ENCODE results near the gene PROS1.
"Not testable (repeated sequence)": the region's sequence is repeated elsewhere in the genome, so short reads cannot be mapped to it uniquely, and the experiment has no call there.

Gene PROS1

DNA sequence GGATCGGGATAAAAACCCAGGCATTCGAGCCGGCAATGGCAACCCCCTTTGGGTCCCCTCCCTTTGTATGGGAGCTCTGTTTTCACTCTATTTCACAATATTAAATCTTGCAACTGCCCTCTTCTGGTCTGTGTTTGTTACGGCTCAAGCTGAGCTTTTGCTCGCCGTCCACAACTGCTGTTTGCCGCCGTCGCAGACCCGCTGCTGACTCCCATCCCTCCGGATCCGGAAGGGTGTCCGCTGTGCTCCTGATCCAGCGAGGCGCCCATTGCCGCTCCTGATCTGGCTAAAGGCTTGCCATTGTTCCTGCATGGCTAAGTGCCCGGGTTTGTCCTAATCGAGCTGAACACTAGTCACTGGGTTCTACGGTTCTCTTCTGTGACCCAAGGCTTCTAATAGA lies 8.6 kb downstream of the PROS1 start:
- DNase-seq = not testable (repeated sequence)

DNA sequence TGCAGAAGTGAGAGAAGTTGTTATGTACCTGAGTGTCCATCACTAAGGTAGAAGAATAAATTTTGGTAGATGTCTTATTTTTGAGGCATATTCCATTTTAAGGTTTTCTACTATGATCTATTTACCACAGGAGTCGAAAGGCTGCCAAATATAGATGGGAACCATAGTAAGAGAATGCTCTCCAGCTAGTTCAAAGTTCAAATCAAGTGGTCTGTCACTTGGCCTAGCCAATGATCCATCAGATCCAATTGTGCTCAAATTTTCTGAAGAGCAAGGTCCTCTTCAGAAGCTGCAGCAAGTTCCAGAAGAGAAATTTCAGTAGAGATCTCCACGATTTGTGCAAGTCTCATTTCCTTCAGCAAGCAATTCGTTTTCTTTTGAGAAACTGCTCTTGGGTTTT lies 10.9 kb downstream of the PROS1 start:
- no peak for DNase-seq

DNA sequence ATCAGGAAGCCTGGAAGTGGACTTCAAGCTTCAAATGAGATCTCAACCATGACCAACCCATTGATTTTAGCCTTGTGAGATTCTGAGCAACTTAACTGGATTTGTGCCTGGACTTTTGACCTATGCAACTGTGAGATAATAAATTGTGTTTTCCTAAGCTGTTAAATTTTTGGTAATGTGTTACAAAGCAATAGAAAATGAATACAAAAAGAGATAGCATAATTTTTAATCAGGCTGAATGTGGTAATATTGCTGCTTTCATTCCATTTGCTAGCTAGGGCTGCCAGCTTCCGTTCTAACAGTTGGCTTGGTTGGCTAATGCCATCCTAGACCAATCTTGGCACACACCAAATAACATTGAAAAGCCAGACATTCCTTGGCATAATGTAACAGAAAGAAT lies 12.2 kb downstream of the PROS1 start:
- DNase-seq = no peak

DNA sequence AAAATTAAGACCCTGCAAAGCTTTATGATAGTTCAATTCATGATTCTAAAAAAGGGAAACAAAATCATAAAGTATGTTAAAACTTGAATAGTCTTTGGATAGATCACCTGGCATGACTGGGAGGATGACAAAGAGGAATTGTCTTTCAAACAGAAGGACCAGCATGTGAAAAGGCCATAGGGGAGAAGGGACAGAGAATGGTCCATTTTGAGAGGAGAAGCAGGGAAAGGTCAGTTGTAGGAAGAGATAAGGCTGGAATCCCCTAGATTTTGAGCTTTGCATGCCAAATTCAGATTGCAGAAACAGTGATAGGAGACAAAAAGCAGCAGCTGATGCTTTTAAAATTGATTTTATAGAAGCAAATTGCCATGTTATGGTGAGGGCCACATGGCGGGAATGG lies 12.7 kb downstream of the PROS1 start:
- no peak for DNase-seq

DNA sequence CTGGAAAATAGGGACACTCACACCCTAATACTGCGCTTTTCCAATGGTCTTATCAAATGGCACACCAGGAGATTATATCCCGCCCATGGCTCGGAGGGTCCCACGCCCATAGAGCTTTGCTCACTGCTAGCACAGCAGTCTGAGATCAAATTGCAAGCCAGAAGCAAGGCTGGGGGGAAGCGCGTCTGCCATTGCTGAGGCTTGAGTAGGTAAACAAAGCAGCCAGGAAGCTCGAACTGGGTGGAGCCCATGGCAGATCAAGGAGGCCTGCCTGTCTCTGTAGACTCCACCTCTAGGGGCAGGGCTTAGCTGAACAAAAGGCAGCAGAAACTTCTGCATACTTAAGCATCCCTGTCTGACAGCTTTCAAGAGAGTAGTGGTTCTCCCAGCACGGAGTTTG lies 23.7 kb downstream of the PROS1 start:
- not testable (repeated sequence) for DNase-seq

DNA sequence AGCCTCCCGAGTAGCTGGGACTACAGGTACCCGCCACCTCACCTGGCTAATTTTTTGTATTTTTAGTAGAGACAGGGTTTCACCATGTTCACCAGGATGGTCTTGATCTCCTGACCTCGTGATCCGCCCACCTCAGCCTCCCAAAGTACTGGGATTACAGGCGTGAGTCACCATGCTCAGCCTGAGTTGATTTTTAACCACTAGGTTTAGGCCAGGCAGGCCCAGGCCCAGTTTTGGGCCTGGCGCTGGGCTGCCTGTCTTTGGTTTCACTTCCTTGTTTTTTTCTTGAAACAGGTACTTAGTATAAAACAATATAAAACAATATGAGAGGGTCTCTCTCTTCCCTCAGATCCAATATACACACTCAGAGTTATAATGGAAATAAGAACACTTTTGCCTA lies 36.2 kb downstream of the PROS1 start:
- DNase-seq = peak; percentile 20

DNA sequence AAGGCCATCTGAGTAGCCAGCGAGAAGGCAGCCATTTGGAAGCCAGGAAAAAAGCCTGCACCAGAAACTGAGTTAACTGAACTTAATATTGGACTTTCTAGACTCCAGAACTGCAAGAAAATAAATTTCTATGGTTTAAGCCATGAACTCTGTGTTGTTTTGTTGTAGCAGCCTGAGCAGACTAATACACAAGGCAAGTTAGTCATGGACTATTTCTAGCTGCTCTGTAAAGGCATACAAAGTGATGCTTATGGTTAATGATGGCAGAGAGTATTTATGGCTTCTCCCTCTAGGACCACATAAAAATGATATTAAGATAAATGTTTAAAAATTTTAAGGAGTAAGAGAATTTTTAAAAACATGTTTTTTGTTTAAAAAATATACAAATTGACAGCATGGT lies 37.1 kb downstream of the PROS1 start:
- DNase-seq = no peak

DNA sequence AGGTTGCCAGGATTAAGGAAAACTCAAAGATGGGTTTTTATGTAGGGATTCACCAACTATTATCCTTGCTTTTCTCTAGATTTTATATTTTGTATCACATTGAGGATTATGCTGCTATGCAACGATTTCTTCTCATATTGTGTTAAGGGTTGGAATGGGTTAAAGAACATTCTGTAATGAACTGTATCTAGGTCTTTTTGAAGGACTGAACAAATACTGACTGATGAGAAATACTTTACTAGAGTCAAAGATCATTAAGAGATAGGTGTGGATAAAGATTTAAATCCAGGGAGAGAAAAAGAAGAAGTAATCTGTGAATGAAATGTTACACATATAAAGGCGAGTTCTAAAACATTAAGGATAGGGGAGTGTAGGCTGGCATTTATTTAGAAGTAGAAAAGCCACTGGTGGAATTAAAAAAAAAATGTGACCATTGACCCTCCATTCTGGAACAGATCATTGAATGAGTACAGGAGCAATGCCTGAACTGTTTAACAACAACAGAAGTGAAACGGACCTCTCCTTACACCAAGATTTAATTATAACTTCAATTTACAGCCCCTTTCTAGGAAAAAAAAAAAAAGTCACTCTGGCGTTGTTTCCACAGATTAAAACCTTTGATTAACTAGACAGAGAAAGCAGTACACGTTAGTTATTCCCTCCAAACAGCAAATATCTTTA lies 39.2 kb downstream of the PROS1 start:
- no peak for DNase-seq

DNA sequence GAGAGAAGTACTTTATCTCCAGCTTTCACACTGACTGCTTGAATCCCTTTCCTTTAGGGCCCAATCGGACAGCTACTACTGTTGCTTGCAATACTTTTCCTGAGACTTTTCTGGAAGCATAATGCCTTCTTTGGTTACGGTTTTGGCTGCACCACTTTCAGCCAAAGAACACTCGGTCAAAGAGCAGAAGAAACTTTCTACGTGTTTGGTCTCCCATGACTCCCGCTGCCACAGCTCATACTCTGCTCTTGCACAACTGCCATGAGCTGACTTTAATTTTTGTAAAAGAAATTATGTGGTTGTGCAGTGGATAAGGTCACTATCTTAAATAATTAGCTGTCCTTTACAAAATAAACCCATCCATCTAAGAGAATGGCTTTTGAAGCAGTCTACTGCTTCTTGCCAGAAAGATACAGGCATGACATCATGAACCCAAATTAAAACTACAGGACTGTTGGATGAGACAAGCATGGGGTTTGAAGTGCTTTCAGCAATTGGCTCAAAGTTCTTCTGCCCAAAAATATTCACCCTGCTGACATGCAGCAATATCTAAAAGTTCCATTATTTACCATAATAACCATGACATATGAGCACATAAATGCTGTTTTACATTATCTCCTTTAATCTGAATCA lies 42.0 kb downstream of the PROS1 start:
- no peak for DNase-seq

DNA sequence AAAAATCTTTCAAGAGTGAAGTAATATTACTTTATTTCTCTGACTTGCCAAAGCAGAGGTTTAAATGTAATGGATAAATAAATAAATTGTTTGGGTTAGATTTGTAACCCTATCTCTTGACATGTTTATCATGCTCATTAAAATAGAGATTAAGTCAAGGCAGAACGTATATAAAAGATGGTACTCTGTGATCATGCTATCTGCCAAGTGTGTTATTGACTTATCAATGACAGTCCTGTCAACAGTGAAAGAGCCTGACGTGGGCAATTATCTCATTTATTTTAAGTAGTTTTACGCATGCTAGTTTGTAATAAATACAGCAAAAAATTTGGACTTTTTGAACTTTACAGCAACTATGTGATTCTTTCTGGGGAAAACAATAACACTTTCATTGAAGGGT lies 43.7 kb downstream of the PROS1 start:
- DNase-seq = no peak

DNA sequence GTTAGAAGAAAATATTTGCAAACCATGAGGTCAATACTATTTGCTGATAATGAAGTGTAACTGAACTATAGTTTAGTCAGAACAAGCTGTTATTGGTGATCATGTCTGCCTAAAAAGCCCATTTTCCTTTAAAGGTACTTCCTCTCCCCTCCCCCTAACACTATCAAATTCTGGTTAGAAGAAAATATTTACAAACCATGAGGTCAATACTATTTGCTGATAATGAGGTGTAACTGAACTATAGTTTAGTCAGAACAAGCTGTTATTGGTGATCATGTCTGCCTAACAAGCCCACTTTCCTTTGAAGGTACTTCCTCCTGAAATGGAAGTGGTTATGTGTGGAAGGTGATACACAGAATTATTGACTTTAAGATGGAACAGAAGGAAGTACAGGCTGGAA lies 46.9 kb downstream of the PROS1 start:
- no peak for DNase-seq

DNA sequence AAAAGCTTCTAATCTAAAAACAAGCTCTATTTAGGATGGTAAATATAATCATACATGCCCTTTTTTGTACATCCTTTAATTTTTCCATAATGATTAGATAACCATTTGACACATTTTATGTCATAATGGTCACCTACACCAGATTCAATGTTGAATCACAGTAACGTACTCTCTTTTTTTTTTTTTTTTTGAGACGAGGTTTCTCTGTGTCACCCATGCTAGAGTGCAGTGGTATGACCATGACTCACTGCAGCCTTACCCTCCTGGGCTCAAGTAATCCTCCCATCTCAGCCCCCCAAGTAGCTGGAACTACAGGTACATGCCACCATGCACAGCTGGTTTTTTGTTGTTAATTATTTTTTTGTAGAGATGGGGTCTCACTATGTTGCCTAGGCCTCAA lies 49.2 kb downstream of the PROS1 start:
- DNase-seq = no peak

DNA sequence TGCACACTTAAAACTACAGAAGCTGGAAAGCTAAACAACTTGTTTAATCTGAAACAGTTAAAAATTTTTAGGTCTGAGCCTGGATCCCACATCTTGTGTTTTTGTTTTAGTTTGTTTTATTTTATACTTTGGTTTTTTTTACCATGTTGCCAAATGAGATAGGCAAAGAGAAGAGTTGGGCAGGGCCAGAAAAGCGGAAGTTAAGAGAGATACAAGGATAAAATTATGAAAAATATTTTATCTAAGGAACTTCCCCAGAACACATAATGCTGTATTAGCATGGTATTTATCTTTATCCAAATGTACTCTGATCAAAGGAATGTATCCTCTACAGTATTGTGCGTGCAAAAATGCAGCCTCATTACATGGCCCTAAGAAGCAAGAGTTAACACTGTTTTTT lies 50.7 kb downstream of the PROS1 start:
- DNase-seq = no peak

DNA sequence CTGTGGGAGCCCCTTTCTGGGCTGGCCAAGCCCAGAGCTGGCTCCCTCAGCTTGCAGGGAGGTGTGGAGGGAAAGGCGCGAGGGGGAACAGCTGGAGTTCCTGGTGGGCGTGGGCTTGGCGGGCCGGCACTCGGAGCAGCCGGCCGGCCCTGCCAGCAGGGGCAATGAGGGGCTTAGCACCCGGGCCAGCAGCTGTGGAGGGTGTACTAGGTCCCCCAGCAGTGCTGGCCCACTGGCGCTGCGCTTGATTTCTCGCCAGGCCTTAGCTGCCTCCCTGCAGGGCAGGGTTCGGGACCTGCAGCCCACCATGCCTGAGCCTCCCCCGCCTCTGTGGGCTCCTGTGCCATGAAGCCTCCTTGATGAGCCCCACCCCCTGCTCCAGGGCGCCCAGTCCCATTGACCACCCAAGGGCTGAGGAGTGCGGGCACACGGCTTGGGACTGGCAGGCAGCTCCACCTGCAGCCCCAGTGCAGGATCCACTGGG lies 56.1 kb downstream of the PROS1 start:
- not testable (repeated sequence) for DNase-seq

DNA sequence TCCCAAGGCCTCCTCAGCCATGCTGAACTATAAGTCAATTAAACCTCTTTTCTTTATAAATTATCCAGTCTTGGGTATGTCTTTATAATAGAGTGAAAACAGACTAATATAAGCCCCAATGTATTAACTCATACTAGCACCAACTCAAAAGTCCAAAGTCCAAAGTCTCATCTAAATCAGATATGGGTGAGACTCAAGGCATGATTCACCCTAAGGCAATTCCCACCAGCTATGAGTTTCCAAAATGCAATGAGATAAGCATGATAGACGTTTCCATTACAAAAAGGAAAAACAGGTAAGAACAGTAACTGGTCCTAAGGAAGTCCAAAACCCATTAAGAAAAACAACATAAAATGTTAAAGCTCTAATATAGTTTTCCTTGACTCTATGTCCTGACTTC lies 60.1 kb downstream of the PROS1 start:
- not testable (repeated sequence) for DNase-seq

DNA sequence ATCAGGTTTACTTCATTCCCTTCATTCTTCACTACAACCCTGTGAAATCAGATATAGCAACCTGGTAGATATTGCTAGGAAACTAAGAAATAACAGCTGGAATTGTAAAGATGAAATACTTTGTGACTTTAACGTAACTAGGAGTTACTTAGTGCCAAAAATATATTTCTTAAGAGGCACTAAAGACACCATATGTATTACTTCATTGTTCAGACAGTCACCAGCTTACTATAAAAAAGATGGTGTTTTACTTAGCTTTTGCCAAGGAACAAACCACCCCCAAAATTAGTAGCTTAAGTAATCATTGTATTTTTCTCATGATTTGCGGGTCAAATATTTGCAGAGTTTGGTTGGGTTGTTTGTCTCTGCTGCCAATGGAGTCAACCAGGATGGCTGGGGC lies 62.5 kb downstream of the PROS1 start:
- no peak for DNase-seq

DNA sequence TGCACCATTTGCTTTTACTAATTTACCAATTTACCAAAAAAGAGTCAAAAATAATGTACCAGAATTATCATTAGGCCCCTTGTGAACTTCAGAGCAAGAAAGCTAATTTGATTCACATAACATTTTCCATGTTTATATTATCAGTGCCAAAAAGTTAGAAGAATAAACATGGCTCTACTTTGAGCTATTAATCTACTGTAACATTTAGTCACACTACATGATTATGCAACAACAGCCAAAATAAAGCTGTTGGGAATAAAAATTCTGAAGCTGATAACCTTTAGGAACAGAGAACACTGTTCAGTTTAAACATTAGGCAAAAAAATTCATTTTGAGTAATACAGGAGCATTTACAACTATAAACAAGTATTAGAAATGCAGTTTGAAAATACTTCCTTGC lies 63.6 kb downstream of the PROS1 start:
- no peak for DNase-seq

DNA sequence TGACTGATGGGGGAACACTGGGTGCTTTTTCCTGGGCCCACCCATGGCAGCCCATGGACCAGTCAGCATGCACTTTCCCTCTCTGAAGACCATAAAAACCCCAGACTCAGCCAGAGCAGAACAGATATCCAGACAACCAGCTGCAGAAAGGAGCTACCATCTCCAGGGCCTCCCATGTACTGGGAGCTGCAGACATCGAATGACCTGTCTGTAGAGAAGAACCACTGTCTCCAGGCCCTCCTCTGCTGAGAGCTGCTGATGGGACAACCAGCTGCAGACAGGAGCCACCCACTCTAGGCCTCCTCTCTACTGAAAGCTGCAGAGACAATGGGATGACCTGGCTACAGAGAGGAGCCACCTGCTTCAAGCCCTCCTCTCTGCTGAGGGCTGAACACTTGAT lies 66.6 kb downstream of the PROS1 start:
- no peak for DNase-seq

DNA sequence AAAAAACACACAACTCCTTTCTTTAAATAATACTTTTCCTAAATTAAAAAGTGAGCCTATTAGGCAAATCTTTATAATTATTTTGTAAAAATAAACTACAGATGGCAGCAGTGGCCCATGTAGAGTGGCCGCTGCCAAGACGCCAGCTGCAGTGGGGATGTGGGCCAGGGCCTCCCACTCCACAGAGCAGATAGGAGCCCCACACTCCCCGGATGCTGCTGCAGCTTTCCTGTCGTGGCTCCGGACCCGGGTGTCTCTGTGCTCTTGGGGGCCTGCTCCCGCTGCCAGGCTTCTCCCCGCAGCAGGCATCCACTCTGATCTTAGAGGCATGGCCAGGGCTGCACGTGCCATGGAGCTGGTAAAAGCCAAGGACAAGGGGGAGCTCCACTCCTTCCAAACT lies 67.5 kb downstream of the PROS1 start:
- DNase-seq = no peak

DNA sequence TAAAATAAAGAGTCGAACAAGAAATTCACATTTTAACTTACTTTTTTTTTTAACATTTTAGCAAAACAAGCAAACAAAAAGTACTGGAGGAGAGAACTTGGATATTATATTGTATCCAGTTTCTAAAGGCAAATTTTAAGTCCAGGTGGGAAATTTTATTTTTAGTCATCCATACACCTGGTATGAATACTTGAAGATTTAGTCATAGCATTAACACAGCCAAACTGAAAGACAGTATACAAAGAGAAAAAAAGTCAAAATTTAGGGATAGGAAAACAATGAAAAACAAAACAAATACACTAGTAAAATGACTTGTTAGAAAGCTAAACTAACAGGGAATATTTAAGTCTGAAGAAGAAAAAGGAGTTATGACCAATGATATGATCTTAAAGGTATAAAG lies 69.1 kb downstream of the PROS1 start:
- no peak for DNase-seq

DNA sequence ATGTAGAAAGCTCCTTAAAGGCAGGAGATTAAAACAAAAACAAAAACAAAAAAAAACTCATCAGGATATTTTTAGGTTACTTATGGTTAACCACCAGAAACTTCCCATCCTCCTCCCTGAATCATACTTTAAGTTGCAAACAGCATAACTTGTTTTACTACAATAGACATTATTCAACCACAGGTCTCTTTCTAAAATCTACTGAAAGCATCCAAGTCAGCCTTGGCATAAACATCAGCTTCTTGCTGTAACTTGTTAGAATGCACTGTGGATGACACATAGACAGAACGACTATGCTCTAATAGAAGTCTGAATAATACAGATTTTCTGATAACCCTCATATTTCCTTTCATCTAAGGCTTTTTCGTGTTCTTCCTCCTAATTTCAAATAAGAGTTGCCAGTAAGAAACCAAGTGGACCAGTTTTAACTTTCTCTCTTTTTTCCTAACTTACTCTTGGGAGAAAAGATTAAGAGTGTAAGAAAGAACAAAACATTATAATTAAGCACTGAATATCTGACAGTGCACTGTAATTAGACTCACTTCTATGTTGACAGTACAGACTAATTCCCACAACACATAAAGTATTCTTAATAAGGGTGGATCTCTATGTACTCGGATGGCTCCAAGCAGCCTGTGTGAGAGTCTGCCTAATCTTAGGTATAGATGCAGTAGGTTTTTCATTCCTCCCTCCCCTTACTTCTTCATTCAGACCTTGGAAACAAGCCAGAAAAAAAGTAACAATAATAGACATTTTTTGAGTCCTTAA lies 95.3 kb downstream of the PROS1 start:
- not testable (repeated sequence) for DNase-seq

DNA sequence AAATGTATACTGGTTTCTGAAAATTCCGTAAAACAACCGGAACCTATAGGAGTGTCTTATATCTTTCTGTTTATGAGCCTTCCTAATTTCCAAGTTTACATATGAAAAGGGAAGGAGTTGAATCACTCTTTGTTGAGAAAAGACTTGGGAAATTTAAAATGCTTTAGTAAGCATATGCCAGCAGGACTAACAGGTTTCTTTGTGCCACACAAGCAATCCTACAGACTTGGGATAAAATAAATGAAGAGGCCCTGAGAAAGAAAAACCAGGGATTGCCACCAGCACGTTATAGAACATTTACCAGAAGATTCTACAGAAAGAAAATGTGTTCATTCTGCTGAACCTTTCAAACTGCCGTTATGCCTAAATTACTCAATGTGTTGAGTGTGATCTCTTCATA lies 96.3 kb downstream of the PROS1 start:
- not testable (repeated sequence) for DNase-seq

DNA sequence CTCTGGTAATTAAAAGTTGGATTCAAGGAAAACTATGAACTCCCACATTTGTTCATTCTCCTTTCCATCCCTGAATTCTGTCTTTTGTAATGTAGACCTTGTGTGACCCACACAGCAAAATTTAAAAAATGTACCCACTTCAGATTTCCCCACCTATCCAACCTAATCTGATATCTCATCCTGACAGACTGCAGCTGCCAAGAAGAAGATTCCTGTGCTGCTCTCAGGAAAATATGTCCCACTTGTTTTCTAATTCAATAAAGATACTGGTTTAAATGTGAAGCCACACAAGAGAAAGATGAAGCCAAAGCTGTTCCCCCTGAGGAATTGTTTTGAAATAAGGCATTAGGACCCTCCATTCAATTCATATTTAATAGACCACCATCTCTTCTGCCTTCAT lies 100.3 kb downstream of the PROS1 start:
- DNase-seq = not testable (repeated sequence)

DNA sequence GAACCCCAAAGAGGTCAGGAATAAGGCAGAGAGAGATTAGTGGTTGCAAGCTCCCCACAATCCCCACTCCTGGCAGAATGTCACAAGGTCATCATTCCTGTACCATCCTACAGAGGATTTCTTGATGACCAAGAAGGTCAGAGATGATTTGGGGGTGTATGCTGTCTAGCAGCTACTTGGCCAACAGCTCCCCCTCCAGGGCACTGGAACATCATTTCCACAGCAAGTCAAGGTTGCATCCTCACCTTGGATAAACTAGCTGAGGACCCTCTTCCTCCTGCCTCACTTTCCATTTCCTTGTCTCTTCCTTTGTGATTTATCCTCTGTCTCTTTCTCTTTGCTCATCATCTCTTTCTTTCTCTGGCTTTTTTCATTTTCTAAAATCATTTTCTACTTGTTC lies 106.3 kb downstream of the PROS1 start:
- no peak for DNase-seq

Measured in RPMI8226 (cell line).